MM.1S (cell line): Measurements from ENCODE around the gene CDC42SE2.

Source experiments
- DNase-seq: peaks from one replicate; pipeline ENCODE4 v3.0.0-alpha.2; 2015
- H2AFZ ChIP-seq: fragments of 300-600 bp; sonication (generic); 2 replicates; pipeline ENCODE4 v1.6.0; 2016; ENCODE audit warnings: antibody characterized with exemption, low read length
- H3F3A ChIP-seq: fragments of 300-600 bp; sonication (generic); 2 replicates; pipeline ENCODE4 v1.6.1; 2016; ENCODE audit warnings: mild to moderate bottlenecking, antibody characterized with exemption, low read length, moderate library complexity, mixed read lengths; ENCODE audit not compliant: insufficient read depth
- H3K27ac ChIP-seq: fragments of 300-600 bp; sonication (generic); 2 replicates; pipeline ENCODE4 v1.5.1; 2016; ENCODE audit warnings: mild to moderate bottlenecking, low read length
- H3K27me3 ChIP-seq: fragments of 300-600 bp; sonication (generic); replicated peaks from 2 replicates; pipeline ENCODE4 v1.6.0; 2016; ENCODE audit warnings: low read length; ENCODE audit not compliant: insufficient read depth
- H3K36me3 ChIP-seq: fragments of 300-600 bp; sonication (generic); replicated peaks from 2 replicates; pipeline ENCODE4 v1.6.1; 2016; ENCODE audit warnings: mild to moderate bottlenecking, low read length, mixed read lengths; ENCODE audit not compliant: insufficient read depth
- H3K4me1 ChIP-seq: fragments of 300-600 bp; sonication (generic); 2 replicates; pipeline ENCODE4 v1.6.1; 2016; ENCODE audit warnings: low read length, mixed read lengths
- H3K4me2 ChIP-seq: fragments of 300-600 bp; sonication (generic); 2 replicates; pipeline ENCODE4 v1.6.0; 2016; ENCODE audit warnings: low read depth, low read length
- H3K4me3 ChIP-seq: fragments of 300-600 bp; sonication (generic); 2 replicates; pipeline ENCODE4 v1.5.1; 2016; ENCODE audit warnings: low read length, mixed read lengths
- H3K79me2 ChIP-seq: fragments of 300-600 bp; sonication (generic); 2 replicates; pipeline ENCODE4 v1.6.1; 2016; ENCODE audit warnings: mixed run types, low read length, mixed read lengths
- H3K9ac ChIP-seq: fragments of 300-600 bp; sonication (generic); 2 replicates; pipeline ENCODE4 v1.6.1; 2016; ENCODE audit warnings: low read length, mixed read lengths
- H3K9me2 ChIP-seq: fragments of 300-600 bp; sonication (generic); replicated peaks from 2 replicates; pipeline ENCODE4 v1.6.1; 2016; ENCODE audit warnings: mild to moderate bottlenecking, low read length, mixed read lengths; ENCODE audit not compliant: insufficient read depth
- H3K9me3 ChIP-seq: fragments of 300-600 bp; sonication (generic); replicated peaks from 2 replicates; pipeline ENCODE4 v1.6.1; 2016; ENCODE audit warnings: mild to moderate bottlenecking, low read length, mixed read lengths; ENCODE audit not compliant: insufficient read depth
- H4K20me1 ChIP-seq: fragments of 300-600 bp; sonication (generic); 2 replicates; pipeline ENCODE4 v1.6.1; 2016; ENCODE audit warnings: mild to moderate bottlenecking, low read length, moderate library complexity, mixed read lengths; ENCODE audit not compliant: insufficient read depth
- CTCF ChIP-seq: fragments of 300-600 bp; sonication (generic); IDR thresholded peaks from 2 replicates; pipeline ENCODE4 v1.5.1; 2016; ENCODE audit warnings: antibody characterized with exemption, low read length, mixed read lengths
- EZH2 ChIP-seq: fragments of 300-600 bp; sonication (generic); optimal IDR thresholded peaks from 2 replicates; pipeline ENCODE3; 2017; ENCODE audit warnings: low read depth, mild to moderate bottlenecking, antibody characterized with exemption, low read length, mixed read lengths
- EZH2phosphoT487 ChIP-seq: fragments of 300-600 bp; sonication (generic); IDR thresholded peaks from 2 replicates; pipeline ENCODE4 v1.6.1; 2018; ENCODE audit warnings: antibody characterized with exemption, low read length

CDC42SE2 gene

GRCh38 chr5:131288328-131288727, 24.5 kb downstream of the CDC42SE2 start:
- Histone ChIP-seq H3K4me3 (no peak overlapping the region), H4K20me1 (peaks cover 12% of the 10 kb centered on the region), H3K79me2 (peaks cover 97% of the 10 kb centered on the region), H3K36me3 (no peaks in the 10 kb centered on the region; the same call in 1 of the 2 replicates), H3F3A (peaks cover 9% of the 10 kb centered on the region), H3K4me1 (peaks cover 7% of the 10 kb centered on the region), H3K27ac (peak overlapping the region; percentile 29; the same call in 1 of the 2 replicates), H3K9ac (no peak overlapping the region), H3K4me2 (peak overlapping the region; percentile 72; the same call in 1 of the 2 replicates), H3K27me3 (no peaks in the 10 kb centered on the region), H2AFZ (no peak overlapping the region), H3K9me2 (no peaks in the 10 kb centered on the region), H3K9me3 (no peaks in the 10 kb centered on the region)
- TF ChIP-seq EZH2 (no peak), EZH2phosphoT487 (no peak)
- no peak for DNase-seq

- peaks cover 12% of the 10 kb centered on the region for H4K20me1 ChIP-seq
Measured at GRCh38 chr5:131289738-131290137, 25.9 kb downstream of the CDC42SE2 start.

GRCh38 chr5:131296213-131296672, 32.4 kb downstream of the CDC42SE2 start:
- H3K9me2 ChIP-seq: no peaks in the 10 kb centered on the region
- H3K4me2 ChIP-seq: no peak overlapping the region
- no peaks in the 10 kb centered on the region for H3K4me1 ChIP-seq
- no peak overlapping the region for H3K4me3 ChIP-seq
- no peaks in the 10 kb centered on the region for H3F3A ChIP-seq
- DNase-seq: no peak
- H2AFZ ChIP-seq: no peak overlapping the region
- no peaks in the 10 kb centered on the region for H3K9me3 ChIP-seq
- H3K27me3 ChIP-seq: no peaks in the 10 kb centered on the region
- no peak overlapping the region for H3K9ac ChIP-seq
- no peak for TF ChIP-seq CTCF
- no peak for TF ChIP-seq EZH2phosphoT487
- no peak for TF ChIP-seq EZH2
- no peak overlapping the region for H3K27ac ChIP-seq
- H3K36me3 ChIP-seq: no peaks in the 10 kb centered on the region; the same call in 1 of the 2 replicates
- 0 out of 2 replicates have a peak, but pooled peaks cover 3% of the 10 kb centered on the region for H4K20me1 ChIP-seq
- H3K79me2 ChIP-seq: peaks cover 96% of the 10 kb centered on the region

More at GRCh38 chr5:131289738-131290137, 25.9 kb downstream of the CDC42SE2 start:
- no peaks in the 10 kb centered on the region for H3K27me3 ChIP-seq
- H3K79me2 ChIP-seq: peaks cover 97% of the 10 kb centered on the region
- no peak overlapping the region for H3K4me3 ChIP-seq
- no peaks in the 10 kb centered on the region for H3K9me2 ChIP-seq
- no peak overlapping the region for H3K27ac ChIP-seq
- H3K9ac ChIP-seq: no peak overlapping the region
- H3F3A ChIP-seq: peaks cover 9% of the 10 kb centered on the region
- H3K36me3 ChIP-seq: no peaks in the 10 kb centered on the region; the same call in 1 of the 2 replicates
- H3K9me3 ChIP-seq: no peaks in the 10 kb centered on the region
- DNase-seq: no peak
- TF ChIP-seq EZH2phosphoT487 (no peak), CTCF (no peak), EZH2 (no peak)
- H2AFZ ChIP-seq: no peak overlapping the region
- peaks cover 7% of the 10 kb centered on the region for H3K4me1 ChIP-seq
- H3K4me2 ChIP-seq: peak overlapping the region; percentile 5; the same call in 1 of the 2 replicates

- H4K20me1 ChIP-seq: 0 out of 2 replicates have a peak, but pooled peaks cover 3% of the 10 kb centered on the region
- peaks cover 96% of the 10 kb centered on the region for H3K79me2 ChIP-seq
Measured at GRCh38 chr5:131297886-131298285, 34.0 kb downstream of the CDC42SE2 start.

More at GRCh38 chr5:131297886-131298285, 34.0 kb downstream of the CDC42SE2 start:
- no peaks in the 10 kb centered on the region for H3F3A ChIP-seq
- no peak for DNase-seq
- H3K4me1 ChIP-seq: no peaks in the 10 kb centered on the region
- no peak for TF ChIP-seq EZH2
- no peak for TF ChIP-seq EZH2phosphoT487
- no peak for TF ChIP-seq CTCF
- H3K9me3 ChIP-seq: no peaks in the 10 kb centered on the region
- no peaks in the 10 kb centered on the region for H3K36me3 ChIP-seq
- no peak overlapping the region for H3K9ac ChIP-seq
- H3K27me3 ChIP-seq: no peaks in the 10 kb centered on the region
- no peak overlapping the region for H2AFZ ChIP-seq
- no peak overlapping the region for H3K4me3 ChIP-seq
- no peak overlapping the region for H3K27ac ChIP-seq
- H3K9me2 ChIP-seq: no peaks in the 10 kb centered on the region
- H3K4me2 ChIP-seq: no peak overlapping the region
